Testis (tissue), 2 donors: ENCODE measurements around the gene POU3F1.

Source experiments
- CTCF ChIP-seq, 3 experiments: fragments of 450-650 bp in 2 of 3; fragments of 200-600 bp in 1 of 3; sonication (generic) in 1 of 3; IDR thresholded peaks; one replicate each; pipeline ENCODE4 v1.5.1; 2016 to 2019; ENCODE audit warnings: antibody characterized with exemption in 3 of 3, mild to moderate bottlenecking in 2 of 3, moderate library complexity in 1 of 3
- POLR2A ChIP-seq: fragments of 450-650 bp; IDR thresholded peaks from one replicate; pipeline ENCODE4 v1.6.1; 2017; ENCODE audit warnings: antibody characterized with exemption, mild to moderate bottlenecking, moderate library complexity

- TF ChIP-seq CTCF (IDR thresholded peaks at IDR 0.05) (no peak), POLR2A (no peak)
Measured at GRCh38 chr1:38090796-38091195, 44.2 kb upstream of the POU3F1 start.
